Spinal cord (tissue), 10 donors: Measurements from ENCODE around the gene NCBP2L. TPM values are rescaled to one million over a fixed set of nuclear protein-coding genes. Genes with fewer than 3 reads are reported as not detected.

Source experiments
- DNase-seq, 6 donors: peaks; one replicate each; pipeline versions ENCODE4 v3.0.0 to v3.0.0-alpha.2; 2013 to 2015; ENCODE audit warnings: low spot score in 6 of 6, low read depth in 4 of 6
- H3K27ac ChIP-seq: one replicate; pipeline ENCODE4 v1.5.1; 2013; ENCODE audit warnings: low read depth, low read length, control low read depth
- H3K27me3 ChIP-seq: one replicate; pipeline ENCODE4 v1.6.1; 2013; ENCODE audit warnings: low read length; ENCODE audit not compliant: control insufficient read depth, insufficient read depth
- H3K36me3 ChIP-seq: one replicate; pipeline ENCODE4 v1.6.1; 2013; ENCODE audit warnings: low read length; ENCODE audit not compliant: control insufficient read depth, insufficient read depth
- H3K4me1 ChIP-seq: one replicate; pipeline ENCODE4 v1.6.1; 2013; ENCODE audit warnings: low read length; ENCODE audit not compliant: control insufficient read depth, insufficient read depth
- H3K4me3 ChIP-seq: one replicate; pipeline ENCODE4 v1.5.1; 2013; ENCODE audit warnings: low read depth, low read length, control low read depth
- H3K9me3 ChIP-seq: one replicate; pipeline ENCODE4 v1.6.1; 2013; ENCODE audit warnings: low read length; ENCODE audit not compliant: control insufficient read depth, insufficient read depth
- WGBS: methylation state at CpG from one replicate; pipeline ENCODE4 v1.1.5; 2013; ENCODE audit warnings: missing lambda C conversion rate; ENCODE audit not compliant: insufficient coverage; 5-methylcytosine and 5-hydroxymethylcytosine counted together
- polyA plus RNA-seq, 2 donors: library from polyadenylated mRNA; unstranded; fragments of 120-200 nt; gene quantifications; one replicate each; pipeline ENCODE4 v1.2.1, GENCODE V29; 2013; ENCODE audit not compliant: insufficient read length in 2 of 2
- total RNA-seq, 2 donors: library from RNA; depleted of rRNA in 1 of 2; stranded (reverse); fragments of 120-200 nt in 1 of 2; fragments of >200 nt in 1 of 2; gene quantifications; one replicate each; pipeline versions ENCODE4 v1.2.3 to v1.2.4, GENCODE V29; 2013 to 2014
- donor health status: healthy.

The NCBP2L gene
- total and polyA plus RNA-seq, 4 donors, result 0.06 to 0.14 TPM; not detected in 2

GRCh38 chrX:107825698-107826237 lies 48.2 kb downstream of the NCBP2L start, which contains the start of gene MID2:
Gene MID2, plus strand, starts transcription at chrX:107825866. Its CDS starts 561 bp downstream, at chrX:107826427.
- H3K27me3 ChIP-seq, result peaks cover 5% of the 10 kb centered on the region
- H3K4me3 ChIP-seq, result peak within 1 kb of the TSS; percentile 41
- no peaks in the 10 kb centered on the region for H3K9me3 ChIP-seq
- peak within 1 kb of the TSS; percentile 63 for H3K27ac ChIP-seq
- no peaks in the 10 kb centered on the region for H3K36me3 ChIP-seq
- H3K4me1 ChIP-seq, result no peaks in the 10 kb centered on the region
- WGBS, result 28% methylated on average over 24 of the region's 32 CpGs
- peak in 4 of 6 donors; percentile 18 to 82 (median 38) for DNase-seq

- H3K36me3 ChIP-seq, result no peaks in the 10 kb centered on the region
- H3K27ac ChIP-seq, result peak overlapping the region; percentile 63
- H3K4me3 ChIP-seq, result peak overlapping the region; percentile 32
- H3K4me1 ChIP-seq, result no peaks in the 10 kb centered on the region
- WGBS, result 21% methylated on average over 100 of the region's 100 CpGs
- no peaks in the 10 kb centered on the region for H3K9me3 ChIP-seq
- DNase-seq, result peak in 3 of 6 donors; percentile 14 to 58 (median 51)
- H3K27me3 ChIP-seq, result peaks cover 5% of the 10 kb centered on the region
Observed at GRCh38 chrX:107826238-107827029, 48.9 kb downstream of the NCBP2L start.

- Histone ChIP-seq H3K9me3 (no peaks in the 10 kb centered on the region), H3K4me1 (no peaks in the 10 kb centered on the region), H3K27me3 (peaks cover 5% of the 10 kb centered on the region), H3K27ac (peak overlapping the region; percentile 42), H3K4me3 (peak overlapping the region; percentile 20), H3K36me3 (no peaks in the 10 kb centered on the region)
- 34% methylated on average over 6 of the region's 13 CpGs for WGBS
- DNase-seq, result peak in 3 of 6 donors; percentile 8 to 54 (median 13)
Observed at GRCh38 chrX:107827030-107827831, 49.7 kb downstream of the NCBP2L start.

- Histone ChIP-seq H3K36me3 (no peaks in the 10 kb centered on the region), H3K4me1 (no peaks in the 10 kb centered on the region), H3K9me3 (no peaks in the 10 kb centered on the region), H3K27me3 (peaks cover 6% of the 10 kb centered on the region), H3K4me3 (no peak overlapping the region), H3K27ac (no peak overlapping the region)
- WGBS, result 48% methylated on average over 4 of the region's 4 CpGs
- DNase-seq, result no peak
Observed at GRCh38 chrX:107827852-107828251, 50.3 kb downstream of the NCBP2L start.

- Histone ChIP-seq H3K36me3 (no peaks in the 10 kb centered on the region), H3K9me3 (no peaks in the 10 kb centered on the region), H3K27ac (no peak overlapping the region), H3K4me3 (no peak overlapping the region), H3K4me1 (no peaks in the 10 kb centered on the region), H3K27me3 (peaks cover 7% of the 10 kb centered on the region)
- WGBS, result no CpG with 5 or more reads among the region's 1 CpG
- DNase-seq, result no peak
Observed at GRCh38 chrX:107829878-107830277, 52.3 kb downstream of the NCBP2L start.

- Histone ChIP-seq H3K27me3 (peaks cover 3% of the 10 kb centered on the region), H3K4me3 (no peak overlapping the region), H3K4me1 (no peaks in the 10 kb centered on the region), H3K27ac (no peak overlapping the region), H3K9me3 (no peaks in the 10 kb centered on the region), H3K36me3 (no peaks in the 10 kb centered on the region)
- WGBS, result 55% methylated on average over 3 of the region's 7 CpGs
- peak in 2 of 6 donors; percentile 4 to 14 for DNase-seq
Observed at GRCh38 chrX:107831071-107831730, 53.7 kb downstream of the NCBP2L start.

- no CpG with 5 or more reads among the region's 3 CpGs for WGBS
Observed at GRCh38 chrX:107834275-107835201, 57.0 kb downstream of the NCBP2L start.

GRCh38 chrX:107836958-107837357 lies 59.4 kb downstream of the NCBP2L start:
- Histone ChIP-seq H3K27ac (no peak overlapping the region), H3K9me3 (no peaks in the 10 kb centered on the region), H3K4me3 (no peak overlapping the region), H3K4me1 (no peaks in the 10 kb centered on the region), H3K27me3 (peaks cover 3% of the 10 kb centered on the region), H3K36me3 (no peaks in the 10 kb centered on the region)
- no peak for DNase-seq
- 83% methylated on average over 1 of the region's 2 CpGs for WGBS

More at GRCh38 chrX:107834275-107835201, 57.0 kb downstream of the NCBP2L start:
- H3K4me3 ChIP-seq, result no peak overlapping the region
- no peak for DNase-seq
- H3K36me3 ChIP-seq, result no peaks in the 10 kb centered on the region
- peaks cover 3% of the 10 kb centered on the region for H3K27me3 ChIP-seq
- no peaks in the 10 kb centered on the region for H3K4me1 ChIP-seq
- no peaks in the 10 kb centered on the region for H3K9me3 ChIP-seq
- no peak overlapping the region for H3K27ac ChIP-seq
